Measurements from ENCODE around the gene MAP3K7CL. TPM values are rescaled to one million over a fixed set of nuclear protein-coding genes. Genes with fewer than 3 reads are reported as not detected.

The MAP3K7CL gene
- total RNA-seq, 1 donor from 2014 or later = 1.2 TPM

GRCh38 chr21:29189353-29189752 is 58.9 kb downstream of the MAP3K7CL start:
- no peak overlapping the region for H3K27ac Mint-ChIP-seq (ENCODE audit: unreplicated experiment)
- H3K36me3 Mint-ChIP-seq (ENCODE audit: unreplicated experiment) = no peaks in the 10 kb centered on the region
- H3K4me1 Mint-ChIP-seq (ENCODE audit: low read depth, unreplicated experiment) = no peaks in the 10 kb centered on the region
- no peaks in the 10 kb centered on the region for H3K9me3 Mint-ChIP-seq (ENCODE audit: unreplicated experiment)
- H3K4me3 Mint-ChIP-seq (ENCODE audit: unreplicated experiment) = no peak overlapping the region
- no peaks in the 10 kb centered on the region for H3K27me3 Mint-ChIP-seq (ENCODE audit: unreplicated experiment)
- TF ChIP-seq CTCF (IDR thresholded peaks at IDR 0.05; ENCODE audit: partially characterized antibody, unreplicated experiment) = no peak
- DNase-seq = no peak

- H3K9me3 Mint-ChIP-seq (ENCODE audit: unreplicated experiment) = no peaks in the 10 kb centered on the region
- no peak overlapping the region for H3K4me3 Mint-ChIP-seq (ENCODE audit: unreplicated experiment)
- TF ChIP-seq CTCF (IDR thresholded peaks at IDR 0.05; ENCODE audit: partially characterized antibody, unreplicated experiment) = no peak
- no peaks in the 10 kb centered on the region for H3K4me1 Mint-ChIP-seq (ENCODE audit: low read depth, unreplicated experiment)
- H3K27ac Mint-ChIP-seq (ENCODE audit: unreplicated experiment) = no peak overlapping the region
- DNase-seq = no peak
- no peaks in the 10 kb centered on the region for H3K27me3 Mint-ChIP-seq (ENCODE audit: unreplicated experiment)
- H3K36me3 Mint-ChIP-seq (ENCODE audit: unreplicated experiment) = no peaks in the 10 kb centered on the region
These were observed 60.5 kb downstream of the MAP3K7CL start for GRCh38 chr21:29190923-29191331.

GRCh38 chr21:29193072-29193471 is 62.6 kb downstream of the MAP3K7CL start:
- no peaks in the 10 kb centered on the region for H3K9me3 Mint-ChIP-seq (ENCODE audit: unreplicated experiment)
- no peak for TF ChIP-seq CTCF (IDR thresholded peaks at IDR 0.05; ENCODE audit: partially characterized antibody, unreplicated experiment)
- no peak overlapping the region for H3K4me3 Mint-ChIP-seq (ENCODE audit: unreplicated experiment)
- DNase-seq = no peak
- H3K4me1 Mint-ChIP-seq (ENCODE audit: low read depth, unreplicated experiment) = no peaks in the 10 kb centered on the region
- H3K36me3 Mint-ChIP-seq (ENCODE audit: unreplicated experiment) = peaks cover 4% of the 10 kb centered on the region
- H3K27ac Mint-ChIP-seq (ENCODE audit: unreplicated experiment) = no peak overlapping the region
- H3K27me3 Mint-ChIP-seq (ENCODE audit: unreplicated experiment) = no peaks in the 10 kb centered on the region

GRCh38 chr21:29193901-29194300 is 63.5 kb downstream of the MAP3K7CL start:
- Mint-ChIP-seq H3K4me3 (ENCODE audit: unreplicated experiment) (no peak overlapping the region), H3K27me3 (ENCODE audit: unreplicated experiment) (no peaks in the 10 kb centered on the region), H3K9me3 (ENCODE audit: unreplicated experiment) (no peaks in the 10 kb centered on the region), H3K4me1 (ENCODE audit: low read depth, unreplicated experiment) (no peaks in the 10 kb centered on the region), H3K36me3 (ENCODE audit: unreplicated experiment) (peaks cover 4% of the 10 kb centered on the region), H3K27ac (ENCODE audit: unreplicated experiment) (no peak overlapping the region)
- no peak for DNase-seq
- no peak for TF ChIP-seq CTCF (IDR thresholded peaks at IDR 0.05; ENCODE audit: partially characterized antibody, unreplicated experiment)

- Mint-ChIP-seq H3K36me3 (ENCODE audit: unreplicated experiment) (peaks cover 4% of the 10 kb centered on the region), H3K9me3 (ENCODE audit: unreplicated experiment) (no peaks in the 10 kb centered on the region), H3K27me3 (ENCODE audit: unreplicated experiment) (no peaks in the 10 kb centered on the region), H3K4me1 (ENCODE audit: low read depth, unreplicated experiment) (no peaks in the 10 kb centered on the region), H3K27ac (ENCODE audit: unreplicated experiment) (no peak overlapping the region), H3K4me3 (ENCODE audit: unreplicated experiment) (no peak overlapping the region)
- no peak for DNase-seq
- TF ChIP-seq CTCF (IDR thresholded peaks at IDR 0.05; ENCODE audit: partially characterized antibody, unreplicated experiment) = no peak
These were observed 63.9 kb downstream of the MAP3K7CL start for GRCh38 chr21:29194342-29194741.
